WTC11 (cell line): ENCODE measurements around the gene UROC1.

Experiments
- CTCF ChIP-seq: fragments of 200-600 bp; IDR thresholded peaks from 2 replicates; pipeline ENCODE4 v1.8.0; 2022; ENCODE audit warnings: antibody characterized with exemption
- GABPB1 ChIP-seq: sonication (generic); formaldehyde crosslinking; IDR thresholded peaks from 2 replicates; pipeline ENCODE4 v1.8.1; 2023; ENCODE audit warnings: mild to moderate bottlenecking, missing genetic modification reagents
- TCF7 ChIP-seq: sonication (generic); formaldehyde crosslinking; IDR thresholded peaks from 2 replicates; pipeline ENCODE4 v1.8.0; 2022; ENCODE audit warnings: mild to moderate bottlenecking, low read depth, missing genetic modification reagents, moderate library complexity
- TF ChIP-seq, protein P1 (sequence below): sonication (generic); formaldehyde crosslinking; IDR thresholded peaks from 2 replicates; pipeline ENCODE4 v1.8.1; 2022; ENCODE audit warnings: low read depth, missing genetic modification reagents, borderline replicate concordance
- TF ChIP-seq, protein P2 (sequence below): sonication (generic); formaldehyde crosslinking; IDR thresholded peaks from 2 replicates; pipeline ENCODE4 v1.8.0; 2022; ENCODE audit warnings: mild to moderate bottlenecking, missing genetic modification reagents

GRCh38 chr3:126448893-126449180 is 68.7 kb downstream of the UROC1 start:
- TF ChIP-seq, protein P1, sequence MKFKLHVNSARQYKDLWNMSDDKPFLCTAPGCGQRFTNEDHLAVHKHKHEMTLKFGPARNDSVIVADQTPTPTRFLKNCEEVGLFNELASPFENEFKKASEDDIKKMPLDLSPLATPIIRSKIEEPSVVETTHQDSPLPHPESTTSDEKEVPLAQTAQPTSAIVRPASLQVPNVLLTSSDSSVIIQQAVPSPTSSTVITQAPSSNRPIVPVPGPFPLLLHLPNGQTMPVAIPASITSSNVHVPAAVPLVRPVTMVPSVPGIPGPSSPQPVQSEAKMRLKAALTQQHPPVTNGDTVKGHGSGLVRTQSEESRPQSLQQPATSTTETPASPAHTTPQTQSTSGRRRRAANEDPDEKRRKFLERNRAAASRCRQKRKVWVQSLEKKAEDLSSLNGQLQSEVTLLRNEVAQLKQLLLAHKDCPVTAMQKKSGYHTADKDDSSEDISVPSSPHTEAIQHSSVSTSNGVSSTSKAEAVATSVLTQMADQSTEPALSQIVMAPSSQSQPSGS (CRISPR knock-in tag): no peak
- TF ChIP-seq CTCF (no peak), GABPB1 (CRISPR knock-in tag) (no peak), TCF7 (CRISPR knock-in tag) (no peak)
- TF ChIP-seq, protein P2, sequence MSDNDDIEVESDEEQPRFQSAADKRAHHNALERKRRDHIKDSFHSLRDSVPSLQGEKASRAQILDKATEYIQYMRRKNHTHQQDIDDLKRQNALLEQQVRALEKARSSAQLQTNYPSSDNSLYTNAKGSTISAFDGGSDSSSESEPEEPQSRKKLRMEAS (CRISPR knock-in tag): no peak
